Psoas muscle (tissue), 8 donors: ENCODE results near the gene VSX1. TPM values are rescaled to one million over a fixed set of nuclear protein-coding genes. Genes with fewer than 3 reads are reported as not detected.
A peak's percentile ranks its signal among the peaks of the same experiment; 100 is the strongest.

Experiments used
- ATAC-seq, 4 donors: fragments of 200-7000 bp; cut with Tn5 transposase; one replicate each; pipeline ENCODE4 v1.9.1; 2020; ENCODE audit warnings: moderate library complexity in 3 of 4, mild to moderate bottlenecking in 2 of 4
- DNase-seq, 2 donors: peaks; one replicate each; pipeline ENCODE4 v3.0.0-alpha.2; 2020
- H3K27ac ChIP-seq: fragments of 200-600 bp; one replicate; pipeline ENCODE4 v1.8.0; 2022
- H3K27me3 ChIP-seq, 3 donors: fragments of 200-600 bp in 1 of 3; one replicate each; pipeline versions ENCODE4 v1.6.1 to v1.8.0; 2013 to 2022; ENCODE audit warnings: low read length in 2 of 3, mild to moderate bottlenecking in 2 of 3, moderate library complexity in 1 of 3; ENCODE audit not compliant: insufficient read depth in 3 of 3
- H3K36me3 ChIP-seq, 2 donors: fragments of 200-600 bp in 1 of 2; one replicate each; pipeline versions ENCODE4 v1.6.1 to v1.8.0; 2013 to 2022; ENCODE audit warnings: low read depth in 1 of 2, mild to moderate bottlenecking in 1 of 2, moderate library complexity in 1 of 2; ENCODE audit not compliant: insufficient read depth in 1 of 2
- H3K4me1 ChIP-seq: fragments of 200-600 bp; one replicate; pipeline ENCODE4 v1.8.0; 2022
- H3K4me3 ChIP-seq: fragments of 200-600 bp; one replicate; pipeline ENCODE4 v1.8.0; 2022; ENCODE audit warnings: mild to moderate bottlenecking
- H3K9me3 ChIP-seq: fragments of 200-600 bp; one replicate; pipeline ENCODE4 v1.8.0; 2022
- CTCF ChIP-seq: fragments of 200-600 bp; IDR thresholded peaks from one replicate; pipeline ENCODE4 v1.8.0; 2022; ENCODE audit warnings: antibody characterized with exemption
- WGBS, 3 donors: extraction: QIAGEN DNeasy Blood & Tissue Kit; methylation state at CpG; one replicate each; pipeline versions ENCODE4 v1.1.6 to v1.1.7; 2013; 5-methylcytosine and 5-hydroxymethylcytosine counted together
- intact Hi-C, 2 donors: fragments of 100-400 bp; cut with DNase I; formaldehyde crosslinking; loops; one replicate each; pipeline versions ENCODE4 v1.11.0 to v1.14.2; 2022
- polyA plus RNA-seq, 3 donors: library from polyadenylated mRNA; stranded (reverse); fragments of 200-250 nt; gene quantifications; one replicate each; pipeline ENCODE4 v1.2.3, GENCODE V29; 2013
- total RNA-seq, 4 donors: library from RNA; stranded (reverse); fragmentation: NEBNext Ultra II Directional in 2 of 4; extraction: Animal tissue kit (Norgen Biotek cat#: 25700) in 2 of 4; gene quantifications; one replicate each; pipeline versions ENCODE4 v1.2.1 to v1.2.4, GENCODE V29; 2021 to 2023
- donor health status: healthy with polysubstance abuse.
- donor health status: DM: no; HTN: no; CAD: no; lungs with moderate emphysema.
- donor health status: Bipolar disorder and iron deficiency.
- donor health status: healthy.
- donor health status: DM: yes; HTN: yes; CAD: no.
- donor health status: DM: no; HTN: no; CAD: no.
- donor health status: DM: no; HTN: no; CAD: no.
- donor health status: DM: yes; HTN: yes; CAD: no.

VSX1 gene
- total and polyA plus RNA-seq, 7 donors: 0.04 to 0.52 (median 0.24) TPM; not detected in 1

GRCh38 chr20:25044660-25045342 is 37.1 kb downstream of the VSX1 start:
- H3K4me1 ChIP-seq: peaks cover 93% of the 10 kb centered on the region
- DNase-seq: peak; percentile 31 to 73
- H3K36me3 ChIP-seq: peaks cover 0 to 15% of the 10 kb centered on the region in 2 donors
- 13 to 30% (median 26%) methylated on average over 14 of the region's 14 CpGs for WGBS, 3 donors
- no peaks in the 10 kb centered on the region for H3K9me3 ChIP-seq
- H3K27me3 ChIP-seq: no peaks in the 10 kb centered on the region
- H3K27ac ChIP-seq: peak overlapping the region; percentile 89
- H3K4me3 ChIP-seq: no peak overlapping the region
- no peak for TF ChIP-seq CTCF
- peak in 3 of 4 donors; percentile 10 to 26 (median 23) for ATAC-seq
- intact Hi-C loops: no loop called here

- intact Hi-C loops: no loop called here
- DNase-seq (no peak), ATAC-seq (no peak)
- 92 to 97% (median 95%) methylated on average over 5 of the region's 5 CpGs for WGBS, 3 donors
- TF ChIP-seq CTCF: no peak
- H3K4me3 ChIP-seq: no peak overlapping the region
- H3K4me1 ChIP-seq: peaks cover 93% of the 10 kb centered on the region
- H3K36me3 ChIP-seq: peaks cover 0 to 15% of the 10 kb centered on the region in 2 donors
- peak overlapping the region; percentile 89 for H3K27ac ChIP-seq
- H3K9me3 ChIP-seq: no peaks in the 10 kb centered on the region
- no peaks in the 10 kb centered on the region for H3K27me3 ChIP-seq
Observed at GRCh38 chr20:25044261-25044560, 37.7 kb downstream of the VSX1 start.

- WGBS, 3 donors: 63 to 74% (median 65%) methylated on average over 9 of the region's 9 CpGs
- H3K27ac ChIP-seq: peak overlapping the region; percentile 89
Observed at GRCh38 chr20:25043499-25044260, 38.3 kb downstream of the VSX1 start.

More at GRCh38 chr20:25043499-25044260, 38.3 kb downstream of the VSX1 start:
- Histone ChIP-seq H3K4me1 (peaks cover 93% of the 10 kb centered on the region), H3K27me3 (no peaks in the 10 kb centered on the region), H3K4me3 (no peak overlapping the region), H3K9me3 (no peaks in the 10 kb centered on the region), H3K36me3 (peaks cover 0 to 15% of the 10 kb centered on the region in 2 donors)
- intact Hi-C loops: no loop called here
- DNase-seq: peak; percentile 6 to 29
- TF ChIP-seq CTCF: no peak
- ATAC-seq: no peak
